SK-N-MC (cell line): ENCODE results near the gene INPP5D.
"Not testable (repeated sequence)": the region's sequence is repeated elsewhere in the genome, so short reads cannot be mapped to it uniquely, and the experiment has no call there.

Source experiments
- DNase-seq: peaks from one replicate; pipeline ENCODE4 v3.0.0-alpha.2; 2011; ENCODE audit warnings: low read depth, low spot score
- H3K27ac ChIP-seq: fragments of 200-600 bp; sonication (generic); 2 replicates; pipeline ENCODE4 v1.5.1; 2016; ENCODE audit warnings: mixed run types
- H3K36me3 ChIP-seq: fragments of 200-600 bp; sonication (generic); 2 replicates; pipeline ENCODE4 v1.6.1; 2017; ENCODE audit warnings: antibody characterized with exemption, low read length, mixed read lengths; ENCODE audit not compliant: insufficient read depth
- H3K4me3 ChIP-seq: fragments of 200-600 bp; sonication (generic); 2 replicates; pipeline ENCODE4 v1.5.1; 2016
- H3K9ac ChIP-seq: fragments of 200-600 bp; sonication (generic); 2 replicates; pipeline ENCODE4 v1.8.0; 2017; ENCODE audit warnings: mixed run types, mixed read lengths; ENCODE audit not compliant: insufficient read length
- H3K9me3 ChIP-seq: fragments of 200-600 bp; sonication (generic); 2 replicates; pipeline ENCODE4 v1.6.1; 2017; ENCODE audit warnings: low read depth, mild to moderate bottlenecking, antibody characterized with exemption, low read length, moderate library complexity, mixed read lengths
- EZH2 ChIP-seq: fragments of 200-600 bp; sonication (generic); IDR thresholded peaks from one replicate; pipeline ENCODE4 v1.6.1; 2017; ENCODE audit warnings: antibody characterized with exemption
- FOXP2 ChIP-seq: optimal IDR thresholded peaks from 2 replicates; pipeline ENCODE3; 2011; ENCODE audit warnings: mild to moderate bottlenecking, moderate library complexity; ENCODE audit not compliant: insufficient read depth; ENCODE audit errors: extremely low read length, control extremely low read depth
- POLR2AphosphoS5 ChIP-seq: IDR thresholded peaks from 2 replicates; pipeline ENCODE4 v1.6.1; 2012; ENCODE audit warnings: mild to moderate bottlenecking, low read depth, low read length, borderline replicate concordance

INPP5D gene

DNA sequence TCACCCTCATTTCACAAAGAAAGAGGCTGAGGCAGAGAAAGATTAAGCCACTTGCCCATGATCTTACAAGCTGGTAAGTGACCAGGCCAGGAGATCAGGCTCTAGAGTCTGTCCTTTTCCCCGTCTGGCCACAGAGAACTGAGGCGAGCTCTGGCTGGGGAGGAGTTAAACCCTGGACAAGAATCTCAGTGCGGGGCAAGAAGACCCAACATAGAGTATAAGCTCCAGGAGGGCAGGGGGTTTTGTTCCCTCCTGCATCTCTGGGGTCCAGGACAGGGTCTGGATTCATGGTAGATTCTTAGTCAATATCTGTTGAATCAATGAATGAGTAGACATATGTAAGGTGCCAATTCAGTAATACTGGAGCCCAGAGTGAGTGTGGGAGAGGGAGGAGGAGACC is 12.9 kb upstream of the INPP5D start:
- no peak for DNase-seq
- TF ChIP-seq POLR2AphosphoS5 (no peak), FOXP2 (no peak)
- no peak overlapping the region for H3K9ac ChIP-seq
- H3K4me3 ChIP-seq, result no peak overlapping the region
- no peaks in the 10 kb centered on the region for H3K9me3 ChIP-seq
- no peak overlapping the region for H3K27ac ChIP-seq
- H3K36me3 ChIP-seq, result no peaks in the 10 kb centered on the region

DNA sequence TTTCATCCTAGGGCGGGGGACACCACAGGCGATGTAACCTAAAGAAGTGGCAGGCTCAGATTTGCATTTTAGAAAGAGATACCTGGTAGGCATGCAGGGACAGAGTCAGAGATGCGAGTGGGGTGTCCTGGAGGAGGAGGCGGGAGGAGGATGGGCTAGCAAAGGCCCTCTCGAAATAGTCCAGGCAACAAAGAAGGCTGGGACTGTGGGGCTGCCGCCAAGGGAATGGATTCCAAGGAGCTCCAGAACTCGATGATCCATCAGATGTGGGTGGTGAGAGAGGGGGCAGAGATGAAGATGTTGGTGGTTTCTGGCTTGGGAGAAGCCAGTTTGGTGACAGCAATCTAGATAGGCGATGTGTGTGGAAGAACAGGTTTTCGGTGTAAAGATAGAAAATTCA is 12.5 kb upstream of the INPP5D start:
- no peak for DNase-seq
- no peak for TF ChIP-seq EZH2
- no peak for TF ChIP-seq POLR2AphosphoS5
- no peak for TF ChIP-seq FOXP2
- no peaks in the 10 kb centered on the region for H3K36me3 ChIP-seq
- H3K4me3 ChIP-seq, result no peak overlapping the region
- no peak overlapping the region for H3K27ac ChIP-seq
- no peak overlapping the region for H3K9ac ChIP-seq
- H3K9me3 ChIP-seq, result no peaks in the 10 kb centered on the region

DNA sequence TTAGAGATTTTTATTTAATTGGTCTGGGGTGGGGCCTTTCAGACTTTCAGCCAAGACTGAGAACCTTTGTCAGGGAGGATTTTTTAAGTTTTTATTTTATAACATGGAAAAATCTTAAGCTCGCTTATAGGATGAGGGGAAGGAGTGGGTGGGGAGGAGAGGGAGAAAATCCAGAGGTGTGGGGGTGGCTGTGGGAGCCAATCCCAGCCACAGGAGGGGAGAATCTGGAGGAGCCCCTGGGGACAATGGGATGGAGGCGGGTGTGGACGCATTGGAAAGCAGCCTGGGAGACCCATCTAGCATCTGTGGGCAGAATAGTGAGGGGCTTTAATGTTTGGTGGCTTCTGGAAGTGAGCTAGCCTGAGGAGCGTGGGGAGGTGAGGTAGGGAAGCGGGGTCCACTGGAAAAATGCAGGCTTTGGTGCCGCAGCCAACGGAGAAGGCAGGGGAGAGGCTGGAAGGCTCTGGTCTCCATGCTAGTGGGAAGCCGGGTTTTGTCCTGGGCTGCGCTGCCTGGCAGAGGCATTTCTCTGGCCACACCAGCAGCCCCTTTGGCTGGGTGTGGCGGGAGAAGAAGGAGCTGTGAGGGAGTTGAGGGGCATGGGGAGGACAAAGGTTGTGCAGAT is 11.5 kb upstream of the INPP5D start:
- no peak for DNase-seq
- H3K9ac ChIP-seq, result no peak overlapping the region
- H3K9me3 ChIP-seq, result no peaks in the 10 kb centered on the region
- H3K27ac ChIP-seq, result no peak overlapping the region
- no peak overlapping the region for H3K4me3 ChIP-seq
- no peak for TF ChIP-seq POLR2AphosphoS5
- TF ChIP-seq FOXP2, result no peak
- no peak for TF ChIP-seq EZH2
- H3K36me3 ChIP-seq, result no peaks in the 10 kb centered on the region

DNA sequence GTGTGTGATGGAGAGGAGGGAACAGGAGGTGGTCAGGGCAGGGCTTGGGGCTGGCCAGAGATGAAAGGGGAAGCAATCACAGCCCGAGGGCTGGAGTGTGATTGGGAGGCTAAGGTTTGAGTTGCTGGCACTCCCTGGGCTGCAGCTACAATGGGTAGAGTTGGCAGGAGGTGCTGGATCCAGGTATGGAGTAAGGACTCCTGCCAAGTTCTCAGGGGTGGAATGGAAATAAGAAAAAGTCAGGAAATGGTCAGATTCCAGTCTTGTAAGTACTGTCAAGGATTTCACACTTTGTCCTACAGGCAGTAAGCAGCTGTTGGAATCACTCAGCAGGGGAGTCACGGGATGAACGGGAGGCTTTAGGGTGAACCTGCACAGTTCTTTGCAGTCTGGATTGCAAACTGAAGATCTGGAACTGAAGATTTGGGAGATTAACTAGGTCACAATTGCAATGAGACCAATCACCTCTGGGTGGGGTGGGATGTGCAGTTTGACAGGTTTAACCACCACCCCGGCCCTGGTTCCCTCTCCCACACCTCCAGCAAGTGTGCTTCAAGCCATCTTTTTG is 10.9 kb upstream of the INPP5D start:
- Histone ChIP-seq H3K9ac (no peak overlapping the region), H3K9me3 (no peaks in the 10 kb centered on the region), H3K36me3 (no peaks in the 10 kb centered on the region), H3K4me3 (no peak overlapping the region), H3K27ac (no peak overlapping the region)
- TF ChIP-seq POLR2AphosphoS5 (no peak), FOXP2 (no peak), EZH2 (no peak)
- no peak for DNase-seq

DNA sequence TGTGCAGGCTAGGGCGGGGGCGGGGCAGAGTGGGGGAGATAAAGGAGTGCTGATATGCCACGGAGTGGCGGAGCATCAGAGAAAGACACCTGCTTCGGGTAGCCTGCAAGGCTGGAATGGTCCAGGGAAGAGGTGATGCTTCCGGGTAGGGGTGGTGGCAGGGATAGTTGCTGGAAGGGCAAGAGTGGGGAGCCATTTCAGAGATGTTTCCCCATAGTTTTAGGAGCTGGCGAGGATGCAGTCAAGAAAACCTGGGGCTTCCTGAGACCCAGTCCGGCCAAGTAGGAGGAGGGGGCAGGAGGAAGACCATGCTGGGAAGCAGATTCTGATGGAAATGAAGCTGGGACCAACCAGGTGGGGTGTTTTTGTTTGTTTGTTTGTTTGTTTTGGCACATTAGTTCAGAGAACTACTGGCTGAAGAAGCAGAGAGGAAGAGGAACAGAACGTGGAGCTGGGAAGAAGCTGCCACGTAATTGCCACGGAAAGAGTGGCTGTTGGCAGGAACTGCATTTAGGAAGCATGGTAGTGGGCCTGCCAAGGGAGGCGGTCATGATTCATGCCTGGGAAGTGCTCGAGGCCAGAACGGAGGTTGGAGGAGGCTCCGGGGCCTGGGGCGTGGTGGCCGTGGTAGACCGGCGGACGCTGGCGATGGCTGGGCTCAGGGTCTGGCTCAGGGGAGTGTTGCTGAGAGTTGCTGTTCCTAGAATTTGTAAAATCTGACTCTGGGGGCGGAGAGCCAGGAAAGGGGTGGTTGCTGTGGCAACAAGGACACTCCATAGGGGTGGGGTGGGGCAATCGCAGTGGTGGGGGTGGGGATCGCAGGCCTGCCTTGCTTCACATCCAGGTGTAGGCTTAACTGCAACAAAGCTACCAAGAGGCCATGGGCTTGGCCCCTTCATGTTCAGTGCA is 8.6 kb upstream of the INPP5D start:
- Histone ChIP-seq H3K36me3 (no peaks in the 10 kb centered on the region), H3K9ac (no peak overlapping the region), H3K9me3 (no peaks in the 10 kb centered on the region), H3K4me3 (no peak overlapping the region), H3K27ac (no peak overlapping the region)
- TF ChIP-seq EZH2 (no peak), POLR2AphosphoS5 (no peak), FOXP2 (no peak)
- no peak for DNase-seq

DNA sequence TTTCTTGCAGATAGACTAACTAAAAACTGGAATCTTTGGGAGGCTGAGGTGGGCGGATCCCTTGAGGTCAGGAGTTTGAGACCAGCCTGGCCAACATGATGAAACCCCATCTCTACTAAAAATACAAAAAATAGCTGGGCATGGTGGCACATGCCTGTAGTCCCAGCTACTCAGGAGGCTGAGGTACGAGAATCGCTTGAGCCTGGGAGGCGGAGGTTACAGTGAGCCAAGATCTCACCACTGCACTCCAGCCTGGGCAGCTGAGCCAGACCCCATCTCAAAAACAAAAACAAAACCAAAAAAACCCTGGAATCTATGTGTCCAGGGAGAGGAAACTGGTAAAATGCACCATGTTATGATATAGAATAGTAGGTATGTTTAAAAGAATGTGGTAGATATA is 7.6 kb upstream of the INPP5D start:
- not testable (repeated sequence) for H3K9me3 ChIP-seq, H3K36me3 ChIP-seq, DNase-seq, H3K4me3 ChIP-seq, H3K9ac ChIP-seq, H3K27ac ChIP-seq

DNA sequence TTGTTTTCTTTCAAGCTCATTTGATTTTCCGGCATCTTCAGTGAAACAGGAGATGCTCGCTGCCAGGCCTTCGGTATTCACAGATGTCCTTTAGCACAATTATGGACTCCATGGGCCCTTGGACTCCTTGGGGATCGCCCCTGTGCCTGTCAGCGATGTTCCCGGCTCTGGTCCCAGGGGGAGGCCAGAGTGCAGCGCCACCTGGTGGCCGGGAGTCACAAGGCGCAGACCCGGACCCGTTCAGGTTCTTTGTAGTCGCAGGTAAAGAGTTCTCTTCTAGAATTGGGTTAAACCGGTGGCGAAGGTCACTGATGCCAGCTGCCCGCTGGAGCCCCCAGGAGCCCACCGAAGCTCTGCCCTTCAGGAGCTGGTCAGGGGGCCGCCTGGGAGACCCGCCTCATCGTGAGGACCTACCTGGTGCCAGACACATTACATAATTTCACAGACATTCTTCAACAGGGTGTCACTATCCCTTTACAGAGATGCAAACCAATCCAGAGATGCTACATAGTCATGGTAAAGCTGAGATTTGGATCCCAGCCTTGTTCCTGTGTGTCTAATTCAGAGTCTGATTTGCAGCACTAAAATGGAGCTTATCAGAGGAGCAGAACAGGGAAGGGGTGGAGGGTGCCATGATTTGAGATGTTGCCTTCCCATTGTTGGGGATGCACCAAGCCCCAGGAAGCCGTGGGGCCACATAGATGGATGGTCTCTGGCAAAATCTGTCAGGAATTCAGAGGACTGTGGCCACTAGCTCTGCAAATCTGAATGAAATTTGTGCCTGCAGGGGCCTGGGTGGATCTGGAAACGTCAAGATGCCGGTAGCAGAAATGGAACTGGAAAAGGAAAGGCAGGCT is 6.0 kb upstream of the INPP5D start:
- Histone ChIP-seq H3K9me3 (no peaks in the 10 kb centered on the region), H3K4me3 (no peak overlapping the region), H3K9ac (no peak overlapping the region), H3K36me3 (no peaks in the 10 kb centered on the region), H3K27ac (no peak overlapping the region)
- no peak for DNase-seq
- TF ChIP-seq FOXP2 (no peak), POLR2AphosphoS5 (no peak), EZH2 (no peak)

DNA sequence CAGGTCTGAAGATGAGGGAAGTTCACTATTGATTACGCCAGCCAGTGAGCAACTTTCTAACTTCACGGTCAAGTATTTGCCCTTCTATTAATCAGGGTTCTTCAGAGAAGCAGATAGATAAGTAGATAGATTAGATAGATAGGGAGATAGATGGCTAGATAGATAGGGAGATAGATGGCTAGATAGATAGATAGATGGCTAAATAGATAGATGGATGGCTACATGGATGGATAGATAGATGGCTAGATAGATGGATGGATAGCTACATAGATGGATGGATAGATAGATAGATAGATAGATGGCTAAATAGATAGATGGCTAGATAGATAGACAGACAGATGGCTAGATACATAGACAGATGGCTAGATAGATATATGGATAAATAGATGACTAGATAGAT is 4.8 kb upstream of the INPP5D start:
- no peaks in the 10 kb centered on the region for H3K9me3 ChIP-seq
- no peaks in the 10 kb centered on the region for H3K36me3 ChIP-seq
- no peak for DNase-seq
- TF ChIP-seq FOXP2 (no peak), POLR2AphosphoS5 (no peak), EZH2 (no peak)
- H3K4me3 ChIP-seq, result no peak overlapping the region
- H3K27ac ChIP-seq, result no peak overlapping the region
- H3K9ac ChIP-seq, result no peak overlapping the region
